A549 (cell line): ENCODE results near the gene PAK4. TPM values are rescaled to one million over a fixed set of nuclear protein-coding genes. Genes with fewer than 3 reads are reported as not detected.
A peak's percentile ranks its signal among the peaks of the same experiment; 100 is the strongest.

ENCODE experiments used
- ATAC-seq, 2 experiments: fragments of 200-7000 bp in 1 of 2; fragments of >200 bp in 1 of 2; cut with Nextera tagmentation in 1 of 2; cut with Tn5 transposase in 1 of 2; 3 replicates each; pipeline versions ENCODE4 v1.8.0 to v1.9.1; 2018 to 2020; ENCODE audit warnings: mild to moderate bottlenecking in 1 of 2, moderate library complexity in 1 of 2
- CTCF ChIA-PET: fragments of 300-600 bp; sonication (Branson Sonifier 250); formaldehyde crosslinking; extraction: SDS; loops from one replicate; lab custom pipeline; 2021; ENCODE audit warnings: antibody characterized with exemption, inconsistent platforms; lab: Yijun Ruan, JAX
- POLR2A ChIA-PET: fragments of 350-600 bp; formaldehyde crosslinking; extraction: SDS; loops from one replicate; lab custom pipeline; 2021; ENCODE audit warnings: antibody characterized with exemption, inconsistent platforms; lab: Yijun Ruan, JAX
- DNase-seq, 2 experiments: peaks; one replicate each; pipeline versions ENCODE4 v3.0.0 to v3.0.0-alpha.2; 2011 to 2016; ENCODE audit warnings: low read depth in 1 of 2, low spot score in 1 of 2
- FAIRE-seq: peaks from 2 replicates; lab custom pipeline; 2011; peaks lifted over from hg19 to GRCh38; lab: Jason Lieb, UNC
- H3K27ac ChIP-seq, 2 experiments: fragments of >200 bp; sonication (Bioruptor Twin); formaldehyde crosslinking; 3 replicates each; pipeline ENCODE4 v1.5.1; 2016 to 2017
- H3K4me1 ChIP-seq: fragments of >200 bp; sonication (Bioruptor Twin); formaldehyde crosslinking; 3 replicates; pipeline ENCODE4 v1.6.1; 2016
- H3K4me2 ChIP-seq: fragments of >200 bp; sonication (Bioruptor Twin); formaldehyde crosslinking; 3 replicates; pipeline ENCODE4 v1.6.1; 2016
- H3K4me3 ChIP-seq: fragments of >200 bp; sonication (Bioruptor Twin); formaldehyde crosslinking; 3 replicates; pipeline ENCODE4 v1.5.1; 2016
- H3K9me3 ChIP-seq: fragments of >200 bp; sonication (Bioruptor Twin); formaldehyde crosslinking; 3 replicates; pipeline ENCODE4 v1.6.1; 2016
- EP300 ChIP-seq, 2 experiments: fragments of >200 bp; sonication (Bioruptor Twin); formaldehyde crosslinking; IDR thresholded peaks; 2 replicates in 1 of 2; 3 replicates in 1 of 2; pipeline ENCODE4 v1.6.1; 2016 to 2017
- FOXS1 ChIP-seq: fragments of 250-450 bp; sonication (Bioruptor Pico); IDR thresholded peaks from 2 replicates; pipeline ENCODE4 v1.5.0; 2020; ENCODE audit warnings: mild to moderate bottlenecking, moderate library complexity
- HOXB5 ChIP-seq: fragments of 250-450 bp; sonication (Bioruptor Pico); IDR thresholded peaks from 2 replicates; pipeline ENCODE4 v1.5.0; 2020; ENCODE audit warnings: mild to moderate bottlenecking, moderate library complexity
- KDM5A ChIP-seq: fragments of 200-600 bp; sonication (generic); IDR thresholded peaks from 2 replicates; pipeline ENCODE4 v1.6.1; 2016; ENCODE audit warnings: antibody characterized with exemption, mild to moderate bottlenecking
- NR3C1 ChIP-seq: fragments of >200 bp; sonication (Bioruptor Twin); formaldehyde crosslinking; IDR thresholded peaks from 3 replicates; pipeline ENCODE4 v1.6.1; 2017
- POLR2A ChIP-seq: IDR thresholded peaks from 2 replicates; pipeline ENCODE4 v1.6.1; 2012; ENCODE audit warnings: mild to moderate bottlenecking, low read length
- POLR2AphosphoS2 ChIP-seq: conservative IDR thresholded peaks from 2 replicates; pipeline ENCODE4 v1.6.1; 2012; ENCODE audit warnings: low read length, improper control_type of control experiment, inconsistent platforms
- RAD21 ChIP-seq, 2 experiments: fragments of >200 bp in 1 of 2; sonication (Bioruptor Twin) in 1 of 2; formaldehyde crosslinking in 1 of 2; IDR thresholded peaks in 1 of 2; conservative IDR thresholded peaks in 1 of 2; 2 replicates in 1 of 2; 3 replicates in 1 of 2; pipeline ENCODE4 v1.6.1; 2012 to 2018; ENCODE audit warnings: inconsistent platforms in 1 of 2
- RARB ChIP-seq: fragments of 250-450 bp; sonication (Bioruptor Pico); IDR thresholded peaks from 2 replicates; pipeline ENCODE4 v1.8.0; 2021; ENCODE audit warnings: mild to moderate bottlenecking, moderate library complexity
- RCOR1 ChIP-seq: fragments of 150-350 bp; IDR thresholded peaks from 2 replicates; pipeline ENCODE4 v1.6.1; 2014; ENCODE audit warnings: antibody characterized with exemption, low read length, low read depth
- SMC3 ChIP-seq: fragments of >200 bp; sonication (Bioruptor Twin); formaldehyde crosslinking; IDR thresholded peaks from 3 replicates; pipeline ENCODE4 v1.6.1; 2018; ENCODE audit warnings: inconsistent platforms
- TP53 ChIP-seq: fragments of 250-450 bp; sonication (Bioruptor Pico); IDR thresholded peaks from 2 replicates; pipeline ENCODE4 v1.5.0; 2021; ENCODE audit warnings: mild to moderate bottlenecking, moderate library complexity
- ZC3H11A ChIP-seq: fragments of 450-650 bp; IDR thresholded peaks from 2 replicates; pipeline ENCODE4 v1.6.1; 2014; ENCODE audit warnings: antibody characterized with exemption, mild to moderate bottlenecking
- ZFP36 ChIP-seq: fragments of 450-650 bp; IDR thresholded peaks from 2 replicates; pipeline ENCODE4 v1.6.1; 2014; ENCODE audit warnings: borderline replicate concordance; ENCODE audit not compliant: partially characterized antibody
- ZNF302 ChIP-seq: fragments of 250-450 bp; sonication (Bioruptor Pico); IDR thresholded peaks from 2 replicates; pipeline ENCODE4 v1.9.0; 2021; ENCODE audit warnings: inconsistent platforms, mild to moderate bottlenecking, moderate library complexity
- ZSCAN20 ChIP-seq: fragments of 250-450 bp; sonication (Bioruptor Pico); IDR thresholded peaks from 2 replicates; pipeline ENCODE4 v1.8.0; 2022; ENCODE audit warnings: mild to moderate bottlenecking, moderate library complexity
- WGBS: methylation state at CpG from one replicate; pipeline ENCODE4 v1.1.6; 2017; ENCODE audit errors: missing lambda C conversion rate; 5-methylcytosine and 5-hydroxymethylcytosine counted together
- polyA plus RNA-seq, 4 experiments: library from polyadenylated mRNA; depleted of rRNA in 3 of 4; stranded (reverse); fragments of >200 nt; fragmentation: RNase III in 1 of 4; extraction: RNeasy Plus Mini Kit Qiagen cat#74134 plus additional on column Dnase treatment in 1 of 4; gene quantifications; 2 replicates in 3 of 4; 3 replicates in 1 of 4; pipeline ENCODE4 v1.2.3, GENCODE V29; 2011 to 2017
- TF ChIP-seq, protein P1 (sequence below): fragments of 200-600 bp; sonication (generic); IDR thresholded peaks from 2 replicates; pipeline ENCODE4 v1.6.1; 2016; ENCODE audit warnings: antibody characterized with exemption, mild to moderate bottlenecking, moderate library complexity
- TF ChIP-seq, protein P2 (sequence below): fragments of >200 bp; sonication (Bioruptor Twin); formaldehyde crosslinking; IDR thresholded peaks from 3 replicates; pipeline ENCODE4 v1.6.1; 2016
- TF ChIP-seq, protein P3 (sequence below): fragments of 250-450 bp; sonication (Bioruptor Pico); IDR thresholded peaks from 2 replicates; pipeline ENCODE4 v1.5.0; 2020; ENCODE audit warnings: low read depth, mild to moderate bottlenecking, moderate library complexity
- TF ChIP-seq, protein P4 (sequence below): IDR thresholded peaks from 2 replicates; pipeline ENCODE4 v1.6.1; 2012; ENCODE audit warnings: low read depth, borderline replicate concordance
- TF ChIP-seq, protein P5 (sequence below): IDR thresholded peaks from 2 replicates; pipeline ENCODE4 v1.6.1; 2012

The PAK4 gene
- polyA plus RNA-seq, 2 of the 4 experiments (the other 2 are of a cell fraction): 42.9 to 84.2 TPM

DNA sequence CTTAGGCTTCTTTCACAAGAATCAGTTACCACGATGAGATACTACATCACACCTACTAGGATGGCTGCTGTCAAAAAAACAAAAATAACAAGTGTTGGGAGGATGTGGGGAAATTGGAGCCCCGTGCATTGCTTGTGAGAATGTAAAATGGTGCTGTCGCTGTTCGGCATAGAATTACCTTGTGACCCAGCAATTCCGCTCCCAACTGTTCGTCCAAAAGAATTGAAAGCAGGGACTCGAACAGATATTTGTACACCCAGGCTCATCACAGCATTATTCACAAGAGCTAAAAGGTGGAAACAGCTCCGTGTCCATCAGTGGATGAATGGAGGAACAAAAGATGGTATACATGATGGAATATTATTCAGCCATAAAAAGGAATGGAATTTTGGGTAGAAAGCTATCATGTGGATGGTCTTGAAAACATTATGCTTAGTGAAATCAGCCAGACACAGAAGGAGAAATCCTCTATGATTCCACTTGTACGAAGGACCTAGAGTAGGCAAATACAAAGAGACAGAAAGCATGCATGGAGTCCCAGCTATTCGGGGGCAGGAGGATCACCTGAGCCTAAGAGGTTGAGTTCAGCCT, 23.4 kb downstream of the PAK4 start:
- 94% methylated on average over 10 of the region's 10 CpGs for WGBS
- Histone ChIP-seq H3K4me3 (no peak overlapping the region), H3K9me3 (0 out of 3 replicates have a peak, but pooled peaks cover 3% of the 10 kb centered on the region), H3K4me1 (peaks cover 12% of the 10 kb centered on the region), H3K27ac (no peak overlapping the region)
- no peak for DNase-seq
- POLR2A ChIA-PET: no interaction called here
- TF ChIP-seq, protein P1, sequence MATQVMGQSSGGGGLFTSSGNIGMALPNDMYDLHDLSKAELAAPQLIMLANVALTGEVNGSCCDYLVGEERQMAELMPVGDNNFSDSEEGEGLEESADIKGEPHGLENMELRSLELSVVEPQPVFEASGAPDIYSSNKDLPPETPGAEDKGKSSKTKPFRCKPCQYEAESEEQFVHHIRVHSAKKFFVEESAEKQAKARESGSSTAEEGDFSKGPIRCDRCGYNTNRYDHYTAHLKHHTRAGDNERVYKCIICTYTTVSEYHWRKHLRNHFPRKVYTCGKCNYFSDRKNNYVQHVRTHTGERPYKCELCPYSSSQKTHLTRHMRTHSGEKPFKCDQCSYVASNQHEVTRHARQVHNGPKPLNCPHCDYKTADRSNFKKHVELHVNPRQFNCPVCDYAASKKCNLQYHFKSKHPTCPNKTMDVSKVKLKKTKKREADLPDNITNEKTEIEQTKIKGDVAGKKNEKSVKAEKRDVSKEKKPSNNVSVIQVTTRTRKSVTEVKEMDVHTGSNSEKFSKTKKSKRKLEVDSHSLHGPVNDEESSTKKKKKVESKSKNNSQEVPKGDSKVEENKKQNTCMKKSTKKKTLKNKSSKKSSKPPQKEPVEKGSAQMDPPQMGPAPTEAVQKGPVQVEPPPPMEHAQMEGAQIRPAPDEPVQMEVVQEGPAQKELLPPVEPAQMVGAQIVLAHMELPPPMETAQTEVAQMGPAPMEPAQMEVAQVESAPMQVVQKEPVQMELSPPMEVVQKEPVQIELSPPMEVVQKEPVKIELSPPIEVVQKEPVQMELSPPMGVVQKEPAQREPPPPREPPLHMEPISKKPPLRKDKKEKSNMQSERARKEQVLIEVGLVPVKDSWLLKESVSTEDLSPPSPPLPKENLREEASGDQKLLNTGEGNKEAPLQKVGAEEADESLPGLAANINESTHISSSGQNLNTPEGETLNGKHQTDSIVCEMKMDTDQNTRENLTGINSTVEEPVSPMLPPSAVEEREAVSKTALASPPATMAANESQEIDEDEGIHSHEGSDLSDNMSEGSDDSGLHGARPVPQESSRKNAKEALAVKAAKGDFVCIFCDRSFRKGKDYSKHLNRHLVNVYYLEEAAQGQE: no peak
- TF ChIP-seq EP300 (IDR thresholded peaks at IDR 0.05): no peak
- TF ChIP-seq RARB: no peak
- TF ChIP-seq, protein P2, sequence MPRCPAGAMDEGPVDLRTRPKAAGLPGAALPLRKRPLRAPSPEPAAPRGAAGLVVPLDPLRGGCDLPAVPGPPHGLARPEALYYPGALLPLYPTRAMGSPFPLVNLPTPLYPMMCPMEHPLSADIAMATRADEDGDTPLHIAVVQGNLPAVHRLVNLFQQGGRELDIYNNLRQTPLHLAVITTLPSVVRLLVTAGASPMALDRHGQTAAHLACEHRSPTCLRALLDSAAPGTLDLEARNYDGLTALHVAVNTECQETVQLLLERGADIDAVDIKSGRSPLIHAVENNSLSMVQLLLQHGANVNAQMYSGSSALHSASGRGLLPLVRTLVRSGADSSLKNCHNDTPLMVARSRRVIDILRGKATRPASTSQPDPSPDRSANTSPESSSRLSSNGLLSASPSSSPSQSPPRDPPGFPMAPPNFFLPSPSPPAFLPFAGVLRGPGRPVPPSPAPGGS: no peak
- no peak for TF ChIP-seq SMC3
- no peak for TF ChIP-seq HOXB5
- no peak for TF ChIP-seq RAD21 (conservative IDR thresholded peaks at IDR 0.05 in 1 of 2, IDR thresholded peaks at IDR 0.05 in 1 of 2)
- no peak for TF ChIP-seq POLR2A
- TF ChIP-seq, all 56 proteins: peak for 0
- CTCF ChIA-PET: interaction anchor here (1.2 to 4.5 kb wide), 10 partner anchors 9 to 196 kb away, joined by 3 to 19 read pairs (median 8); partner anchors contain the start of gene FBXO17
- no peak overlapping the region for H3K4me2 ChIP-seq
- ATAC-seq (no peak), FAIRE-seq (peak; percentile 93)

DNA sequence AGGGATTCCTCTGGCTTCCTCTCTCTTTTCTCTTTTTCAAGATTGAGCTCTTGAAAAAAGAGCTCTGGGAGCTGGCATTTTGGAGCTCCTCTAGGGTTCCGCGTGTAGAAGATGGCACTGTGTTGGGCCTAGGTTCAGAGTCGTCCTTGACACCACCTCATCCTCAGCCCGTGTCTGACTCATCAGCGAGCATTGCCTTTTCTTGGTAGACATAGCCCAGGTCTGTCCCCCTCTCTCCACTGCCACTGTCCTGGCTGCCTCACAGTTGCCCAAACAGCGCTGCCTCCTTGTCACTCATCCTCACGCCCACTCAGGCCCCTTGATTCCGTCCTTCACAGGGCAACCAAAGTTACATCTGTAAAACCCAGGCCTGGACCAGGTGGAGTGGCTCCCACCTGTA, 24.6 kb downstream of the PAK4 start:
- Histone ChIP-seq H3K4me3 (no peak overlapping the region), H3K27ac (no peak overlapping the region), H3K4me1 (peaks cover 10% of the 10 kb centered on the region; the same call in 1 of the 3 replicates), H3K9me3 (0 out of 3 replicates have a peak, but pooled peaks cover 3% of the 10 kb centered on the region), H3K4me2 (no peak overlapping the region)
- POLR2A ChIA-PET: no interaction called here
- CTCF ChIA-PET: interaction anchor here (0.8 to 4.5 kb wide), 15 partner anchors 10 to 262 kb away, joined by 3 to 19 read pairs (median 7); partner anchors contain the start of genes FBXO17 and PLEKHG2
- ATAC-seq: no peak
- no peak for FAIRE-seq
- DNase-seq: no peak
- TF ChIP-seq ZNF302 (CRISPR knock-in tag) (no peak), TP53 (CRISPR knock-in tag) (no peak), ZFP36 (no peak), FOXS1 (CRISPR knock-in tag) (no peak), NR3C1 (no peak), KDM5A (no peak), RCOR1 (no peak), POLR2AphosphoS2 (no peak), ZC3H11A (no peak), ZSCAN20 (no peak)
- TF ChIP-seq, protein P3, sequence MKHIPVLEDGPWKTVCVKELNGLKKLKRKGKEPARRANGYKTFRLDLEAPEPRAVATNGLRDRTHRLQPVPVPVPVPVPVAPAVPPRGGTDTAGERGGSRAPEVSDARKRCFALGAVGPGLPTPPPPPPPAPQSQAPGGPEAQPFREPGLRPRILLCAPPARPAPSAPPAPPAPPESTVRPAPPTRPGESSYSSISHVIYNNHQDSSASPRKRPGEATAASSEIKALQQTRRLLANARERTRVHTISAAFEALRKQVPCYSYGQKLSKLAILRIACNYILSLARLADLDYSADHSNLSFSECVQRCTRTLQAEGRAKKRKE (CRISPR knock-in tag): no peak
- TF ChIP-seq, protein P4, sequence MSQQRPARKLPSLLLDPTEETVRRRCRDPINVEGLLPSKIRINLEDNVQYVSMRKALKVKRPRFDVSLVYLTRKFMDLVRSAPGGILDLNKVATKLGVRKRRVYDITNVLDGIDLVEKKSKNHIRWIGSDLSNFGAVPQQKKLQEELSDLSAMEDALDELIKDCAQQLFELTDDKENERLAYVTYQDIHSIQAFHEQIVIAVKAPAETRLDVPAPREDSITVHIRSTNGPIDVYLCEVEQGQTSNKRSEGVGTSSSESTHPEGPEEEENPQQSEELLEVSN: no peak
- TF ChIP-seq, protein P5, sequence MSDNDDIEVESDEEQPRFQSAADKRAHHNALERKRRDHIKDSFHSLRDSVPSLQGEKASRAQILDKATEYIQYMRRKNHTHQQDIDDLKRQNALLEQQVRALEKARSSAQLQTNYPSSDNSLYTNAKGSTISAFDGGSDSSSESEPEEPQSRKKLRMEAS: no peak
- WGBS: 92% methylated on average over 8 of the region's 8 CpGs
